ENCODE data around the gene MLLT1.
A peak's percentile ranks its signal among the peaks of the same experiment; 100 is the strongest.

Gene MLLT1

GRCh38 chr19:6253954-6254733 is 25.6 kb downstream of the MLLT1 start:
- DNase-seq = no peak

DNA sequence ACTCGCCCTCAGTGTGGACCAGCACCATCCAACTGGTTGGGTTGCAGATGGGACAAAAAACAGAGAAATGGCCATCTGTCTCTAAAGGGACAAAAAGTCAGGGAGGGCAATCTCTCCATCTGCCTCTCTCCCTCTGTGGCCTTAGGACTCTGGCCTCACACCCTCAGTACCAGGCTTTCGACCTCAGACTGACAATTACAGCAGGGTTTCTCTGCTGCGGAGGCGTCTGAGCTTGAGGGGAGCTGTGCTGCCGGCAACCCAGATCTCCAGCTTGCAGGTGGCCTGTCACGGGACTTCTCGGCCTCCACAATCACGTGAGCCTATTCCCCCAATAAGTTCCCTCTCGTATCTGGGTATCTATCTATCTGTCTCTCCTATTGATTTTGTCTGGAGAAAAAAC is 27.7 kb downstream of the MLLT1 start:
- DNase-seq = no peak

DNA sequence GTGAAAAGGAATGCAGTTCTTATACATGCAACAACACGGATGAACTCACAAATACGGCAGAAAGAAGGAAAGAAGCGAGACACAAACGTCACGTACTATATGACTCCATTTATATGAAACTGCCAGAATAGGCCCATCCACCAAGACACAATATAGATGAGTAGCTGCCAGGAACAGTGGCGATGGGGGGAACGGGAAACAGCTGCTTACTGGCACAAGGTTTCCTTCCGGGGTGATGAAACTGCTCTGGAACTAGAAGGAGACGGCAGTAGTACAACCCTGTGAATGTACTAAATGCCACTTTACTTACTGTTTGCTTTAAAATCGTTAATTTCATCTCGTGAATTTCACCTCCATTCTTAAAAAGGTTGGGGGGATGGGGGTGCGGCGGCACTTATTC is 28.9 kb downstream of the MLLT1 start:
- DNase-seq = peak; percentile 87 to 93

DNA sequence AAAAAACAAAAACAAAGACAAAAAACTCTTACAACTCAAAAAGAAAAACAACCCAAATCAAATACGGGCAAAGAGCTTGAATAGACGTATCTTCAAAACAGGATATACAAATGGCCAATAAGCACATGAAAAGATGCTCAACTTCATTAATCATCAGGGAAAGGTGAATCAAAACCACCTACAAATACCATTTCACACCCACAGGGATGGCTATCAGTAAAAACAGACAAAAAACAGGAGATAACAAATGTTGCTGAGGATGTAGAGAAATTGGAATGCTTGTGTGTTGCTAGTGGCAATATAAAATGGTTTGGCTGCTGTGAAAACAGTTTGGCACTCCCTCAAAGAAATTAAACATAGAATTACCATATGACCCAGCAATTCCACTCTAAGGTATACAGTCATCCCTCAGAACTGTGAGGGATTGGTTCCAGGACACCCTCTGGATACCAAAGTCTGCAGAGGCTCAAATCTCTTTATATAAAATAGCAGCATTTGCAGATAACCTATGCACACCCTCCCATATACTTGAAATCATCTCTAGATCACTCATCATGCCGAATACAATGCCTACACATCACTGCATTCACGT is 29.7 kb downstream of the MLLT1 start:
- no peak for DNase-seq

- DNase-seq = no peak
Measured at GRCh38 chr19:6249296-6249695, 30.5 kb downstream of the MLLT1 start.

DNA sequence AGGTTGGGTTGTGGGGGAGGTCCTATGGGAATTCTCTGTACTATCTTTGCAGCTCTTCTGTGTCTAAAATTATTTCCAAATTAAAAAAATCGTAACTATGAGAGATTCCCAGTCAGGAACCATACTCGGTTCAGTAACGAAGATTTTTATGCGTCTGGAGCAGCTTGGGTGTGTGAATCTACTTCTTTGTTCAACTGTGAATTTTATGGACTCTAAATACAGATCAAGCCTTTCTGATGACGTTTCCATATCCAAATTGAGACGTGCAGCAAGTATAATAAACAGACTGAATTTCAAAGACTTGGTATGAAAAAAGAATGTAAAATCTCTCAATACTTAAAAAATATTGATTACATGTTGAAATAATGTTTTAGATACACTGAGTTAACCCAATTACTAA is 30.9 kb downstream of the MLLT1 start:
- no peak for DNase-seq

DNA sequence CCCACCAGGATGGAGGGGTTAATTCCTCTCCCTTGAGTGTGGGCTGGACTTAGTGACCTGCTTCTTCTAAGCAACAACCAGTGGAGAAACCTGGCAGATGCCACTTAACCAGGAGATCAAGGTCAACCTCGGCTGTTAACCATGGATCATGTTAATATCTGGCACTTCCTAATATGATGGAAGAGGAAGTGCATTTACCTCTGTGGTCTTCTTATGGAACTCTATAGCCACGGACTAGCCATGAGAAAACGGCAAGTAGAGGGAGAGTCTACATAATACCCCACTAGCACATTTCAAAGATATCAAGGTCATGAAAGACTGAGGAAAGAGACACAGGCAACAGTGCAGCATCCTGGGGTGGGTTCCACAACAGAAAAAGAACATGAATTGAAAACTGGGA is 31.4 kb downstream of the MLLT1 start:
- peak in 1 of 2 experiments; percentile 12 for DNase-seq

DNA sequence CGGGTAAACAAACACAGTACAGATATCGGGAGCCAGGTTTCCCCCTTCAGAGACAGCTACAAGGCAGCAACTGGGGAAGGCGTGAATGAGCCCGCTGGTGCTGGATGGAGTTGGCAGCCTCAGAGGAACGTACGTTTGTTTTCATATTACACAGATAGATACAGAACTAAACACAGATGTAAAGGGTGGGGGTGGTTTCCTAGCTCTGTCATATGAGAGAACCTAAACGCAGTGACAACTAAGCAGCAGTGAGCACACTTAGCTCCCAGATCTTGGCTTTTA is 32.8 kb downstream of the MLLT1 start:
- no peak for DNase-seq

GRCh38 chr19:6246174-6247006 is 33.4 kb downstream of the MLLT1 start:
- no peak for DNase-seq

DNA sequence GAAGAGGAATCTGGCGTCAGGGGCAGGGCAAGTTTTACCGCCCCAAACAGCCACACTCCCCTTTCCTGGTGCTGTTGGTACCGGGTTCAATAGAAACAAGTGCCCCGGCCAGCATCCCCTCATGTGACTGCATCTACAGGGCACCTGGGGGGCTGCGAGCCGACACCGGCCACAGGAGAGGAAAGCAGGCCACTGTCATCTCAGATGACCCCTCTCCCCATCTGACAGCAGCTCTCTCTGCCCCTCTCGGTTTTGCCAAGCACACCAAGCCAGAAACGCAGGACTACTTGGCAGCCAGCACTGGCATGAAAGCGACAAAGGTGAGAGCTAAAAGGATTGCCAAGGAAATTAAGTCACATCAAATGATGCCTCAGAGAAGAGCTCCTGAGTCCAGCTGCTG is 37.1 kb downstream of the MLLT1 start:
- no peak for DNase-seq

DNA sequence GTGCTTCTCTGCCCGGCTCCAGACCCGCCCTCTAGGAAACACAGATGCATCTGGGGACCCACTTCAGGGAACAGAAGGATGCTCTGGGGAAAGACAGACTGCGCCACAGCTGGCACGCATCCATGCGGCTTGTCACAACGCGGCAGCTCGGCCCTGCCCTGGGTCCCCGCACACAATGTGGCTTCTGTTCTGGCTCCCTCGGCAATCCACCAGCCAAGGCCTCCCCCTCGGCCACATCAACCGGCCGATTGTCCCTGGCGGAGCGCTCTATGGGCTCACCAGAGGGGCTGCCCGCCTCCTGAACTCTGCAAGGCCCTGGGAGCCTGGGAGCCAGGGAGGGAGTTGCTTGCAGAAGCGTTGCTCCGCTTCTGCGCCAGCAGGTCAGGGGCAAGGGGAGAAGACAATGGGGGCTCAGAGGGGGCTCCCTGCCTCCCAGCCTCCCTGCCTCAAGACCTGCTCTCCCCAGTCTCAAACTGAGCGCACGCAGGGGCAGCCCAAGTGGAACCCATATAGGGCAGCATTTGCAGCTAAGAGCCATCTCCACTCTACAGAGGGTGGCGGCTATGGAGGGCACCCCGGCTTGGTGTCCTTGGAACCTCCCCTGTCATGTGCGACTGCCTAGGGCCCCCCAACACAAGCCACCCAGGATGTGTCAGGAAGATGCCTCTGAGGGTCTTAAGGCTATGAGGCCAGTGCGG is 37.9 kb downstream of the MLLT1 start:
- DNase-seq = no peak

DNA sequence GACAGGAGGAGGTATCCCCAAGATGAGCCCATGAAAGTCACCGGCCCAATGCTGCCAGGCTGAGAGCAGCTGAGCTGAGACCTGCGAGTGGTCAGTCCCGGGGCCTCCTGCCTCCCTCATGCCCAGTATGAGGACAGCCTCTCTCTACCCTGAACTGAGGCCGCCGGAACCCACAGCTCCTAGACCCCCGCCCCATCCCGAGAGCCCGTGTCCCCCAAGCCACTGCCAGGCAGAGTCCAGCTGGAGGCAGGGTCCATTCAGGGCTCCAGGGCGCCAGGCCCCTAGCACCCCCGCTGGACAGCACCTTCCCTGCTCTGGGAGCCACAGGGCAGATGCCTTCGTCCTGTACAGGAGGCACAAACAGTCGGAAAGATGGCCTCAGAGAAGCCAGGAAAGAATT is 38.7 kb downstream of the MLLT1 start:
- DNase-seq = no peak

GRCh38 chr19:6239871-6240676 is 39.7 kb downstream of the MLLT1 start:
- DNase-seq = no peak

DNA sequence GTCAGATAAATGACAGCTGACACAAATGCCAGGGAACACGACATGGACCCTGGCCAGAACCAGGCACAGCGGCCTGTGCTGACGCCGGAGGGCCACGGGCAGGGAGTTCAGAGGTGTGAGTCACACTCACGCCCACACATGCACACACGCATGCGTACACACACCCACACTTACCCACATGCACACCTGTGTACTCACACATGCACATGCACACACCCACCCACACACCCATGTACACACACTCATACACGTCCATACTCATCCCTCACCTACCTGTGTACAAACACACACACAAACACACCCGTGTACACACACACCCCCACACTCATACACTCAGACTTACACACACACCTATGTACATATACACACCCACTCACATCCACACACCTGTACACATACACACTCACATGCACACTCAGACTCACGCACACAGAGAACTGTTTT is 40.4 kb downstream of the MLLT1 start:
- DNase-seq = no peak

DNA sequence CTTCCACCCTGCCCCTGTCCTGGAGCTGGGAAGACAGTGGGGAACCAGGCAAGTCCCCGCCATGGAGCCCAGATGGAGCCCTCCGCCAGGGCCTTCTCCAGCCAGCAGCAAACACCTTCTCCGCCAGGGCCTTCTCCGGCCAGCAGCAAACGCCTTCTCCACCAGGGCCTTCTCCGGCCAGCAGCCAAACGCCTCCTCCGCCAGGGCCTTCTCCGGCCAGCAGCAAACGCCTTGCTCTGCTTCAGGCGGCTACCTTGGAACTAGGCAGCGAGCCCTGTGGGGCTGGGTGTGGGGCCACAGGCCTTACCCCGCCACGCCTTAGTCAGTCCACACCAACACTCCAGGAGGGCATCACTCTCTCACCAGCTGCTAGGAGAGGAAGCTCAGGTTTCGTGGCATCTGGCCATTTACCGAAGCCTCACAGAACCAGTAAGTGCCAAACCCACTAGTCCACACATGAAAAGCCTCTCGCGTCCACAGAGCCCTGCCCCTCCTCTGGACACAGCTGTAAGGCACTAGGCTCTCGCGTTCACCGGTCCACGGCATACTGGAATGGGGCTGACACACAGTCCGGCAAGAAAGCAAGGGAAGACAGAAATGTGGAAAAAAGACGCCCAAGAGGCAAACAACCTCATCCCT is 41.0 kb downstream of the MLLT1 start:
- DNase-seq = no peak

DNA sequence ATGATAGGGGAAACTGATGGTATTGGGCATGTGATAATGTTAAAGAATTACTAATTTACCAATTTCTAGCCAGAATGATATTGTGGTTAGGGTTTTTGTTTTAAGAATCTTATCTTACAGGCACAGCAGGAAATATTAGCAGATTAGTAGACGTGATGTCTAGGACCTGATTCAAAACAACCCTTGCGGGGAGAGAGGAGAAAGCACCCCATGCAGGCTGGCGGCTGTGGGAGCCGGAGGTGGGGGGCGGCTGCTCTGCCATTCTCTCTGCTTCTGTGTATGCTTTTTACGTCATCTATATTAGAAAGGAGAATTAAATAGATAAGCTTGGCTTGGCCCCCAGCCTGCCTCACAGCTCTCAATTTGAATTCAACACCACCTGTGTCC is 41.5 kb downstream of the MLLT1 start:
- DNase-seq = no peak

GRCh38 chr19:6236310-6237291 is 43.2 kb downstream of the MLLT1 start:
- no peak for DNase-seq

- no peak for DNase-seq
Measured at GRCh38 chr19:6235031-6235951, 44.5 kb downstream of the MLLT1 start.

GRCh38 chr19:6234527-6234926 is 45.2 kb downstream of the MLLT1 start:
- no peak for DNase-seq

All from Kasumi-1 (cell line).